HG03342 (cell line): ENCODE measurements around the gene ACRBP.
A peak's percentile ranks its signal among the peaks of the same experiment; 100 is the strongest.

Source experiments
- ATAC-seq: cut with Tn5 transposase; IDR thresholded peaks from one replicate; pipeline ENCODE4 v1.9.1; 2021; ENCODE audit warnings: mild to moderate bottlenecking, moderate library complexity; ENCODE audit not compliant: unreplicated experiment

Gene ACRBP

GRCh38 chr12:6647083-6647604, at the start of gene ACRBP:
TSS of gene ACRBP (minus strand) at chr12:6647432. CDS start at chr12:6647366, 66 bp downstream.
- no peak for ATAC-seq

- ATAC-seq: no peak
Observed at GRCh38 chr12:6695313-6696045, 48.2 kb upstream of the ACRBP start.

- ATAC-seq: no peak
Observed at GRCh38 chr12:6694701-6695100, 47.5 kb upstream of the ACRBP start.

- ATAC-seq: no peak
Observed at GRCh38 chr12:6693832-6694355, 46.7 kb upstream of the ACRBP start.

GRCh38 chr12:6692888-6693287, 45.7 kb upstream of the ACRBP start:
- ATAC-seq: no peak

- no peak for ATAC-seq
Observed at GRCh38 chr12:6691473-6691872, 44.2 kb upstream of the ACRBP start.

- peak; percentile 82 for ATAC-seq
Observed at GRCh38 chr12:6688999-6689882, 42.0 kb upstream of the ACRBP start, which contains the start of gene ZNF384. TSS of gene ZNF384 (minus strand) at chr12:6689375. CDS start at chr12:6679520, 9,855 bp downstream.

- ATAC-seq: no peak
Observed at GRCh38 chr12:6688543-6688998, 41.3 kb upstream of the ACRBP start.

GRCh38 chr12:6685814-6686213, 38.6 kb upstream of the ACRBP start:
- no peak for ATAC-seq

GRCh38 chr12:6684609-6685008, 37.4 kb upstream of the ACRBP start:
- no peak for ATAC-seq

- ATAC-seq: no peak
Observed at GRCh38 chr12:6676962-6677361, 29.7 kb upstream of the ACRBP start.

- ATAC-seq: no peak
Observed at GRCh38 chr12:6672143-6672542, 24.9 kb upstream of the ACRBP start.

GRCh38 chr12:6667559-6668210, 20.5 kb upstream of the ACRBP start:
- ATAC-seq: no peak

- no peak for ATAC-seq
Observed at GRCh38 chr12:6666211-6666610, 19.0 kb upstream of the ACRBP start.

GRCh38 chr12:6664902-6665301, 17.7 kb upstream of the ACRBP start:
- ATAC-seq: no peak

GRCh38 chr12:6662906-6663742, 15.9 kb upstream of the ACRBP start, which contains the start of gene ING4:
TSS of gene ING4 (minus strand) at chr12:6663119. CDS start at chr12:6663101, 18 bp downstream.
- ATAC-seq: peak; percentile 97

GRCh38 chr12:6662602-6662905, 15.3 kb upstream of the ACRBP start:
- ATAC-seq: no peak

- ATAC-seq: no peak
Observed at GRCh38 chr12:6653987-6654386, 6.8 kb upstream of the ACRBP start.

GRCh38 chr12:6653342-6653741, 6.1 kb upstream of the ACRBP start:
- no peak for ATAC-seq

GRCh38 chr12:6652391-6652790, 5.2 kb upstream of the ACRBP start:
- no peak for ATAC-seq
